Measurements from ENCODE around the gene NRDE2.
"Not testable (repeated sequence)": the region's sequence is repeated elsewhere in the genome, so short reads cannot be mapped to it uniquely, and the experiment has no call there.

The NRDE2 gene

GRCh38 chr14:90266441-90267154 lies 65.1 kb downstream of the NRDE2 start:
- no peak for DNase-seq

- DNase-seq: no peak
Observed at GRCh38 chr14:90263748-90264449, 67.8 kb downstream of the NRDE2 start.

- DNase-seq: peak; percentile 80
Observed at GRCh38 chr14:90256354-90257131, 75.2 kb downstream of the NRDE2 start, which contains the start of gene PSMC1. Gene PSMC1, plus strand, starts transcription at chr14:90256553. Its CDS starts 45 bp downstream, at chr14:90256598.

- no peak for DNase-seq
Observed at GRCh38 chr14:90255871-90256270, 75.9 kb downstream of the NRDE2 start.

- DNase-seq: no peak
Observed at GRCh38 chr14:90253826-90254225, 77.9 kb downstream of the NRDE2 start.

- no peak for DNase-seq
Observed at GRCh38 chr14:90248594-90248993, 83.1 kb downstream of the NRDE2 start.

- DNase-seq: not testable (repeated sequence)
Observed at GRCh38 chr14:90247441-90247840, 84.3 kb downstream of the NRDE2 start.

GRCh38 chr14:90246936-90247335 lies 84.8 kb downstream of the NRDE2 start:
- no peak for DNase-seq

GRCh38 chr14:90242444-90242843 lies 89.3 kb downstream of the NRDE2 start:
- no peak for DNase-seq

- DNase-seq: no peak
Observed at GRCh38 chr14:90239139-90239538, 92.6 kb downstream of the NRDE2 start.

GRCh38 chr14:90235179-90235976 lies 96.4 kb downstream of the NRDE2 start:
- DNase-seq: peak; percentile 54

- not testable (repeated sequence) for DNase-seq
Observed at GRCh38 chr14:90229942-90230341, 101.8 kb downstream of the NRDE2 start.

- no peak for DNase-seq
Observed at GRCh38 chr14:90228478-90228877, 103.3 kb downstream of the NRDE2 start.
